Nephron progenitor cell (in vitro differentiated cells): Measurements from ENCODE around the gene PRKG1.

Experiments used
- DNase-seq: peaks from one replicate; pipeline ENCODE4 v3.0.0; 2021
- H3K27ac Mint-ChIP-seq: 2 replicates; pipeline ENCODE4 v1.8.0; 2021; ENCODE audit warnings: mild to moderate bottlenecking, moderate library complexity, mixed read lengths
- H3K27me3 Mint-ChIP-seq: 2 replicates; pipeline ENCODE4 v1.8.0; 2021; ENCODE audit warnings: mild to moderate bottlenecking, low read depth, mixed read lengths; ENCODE audit not compliant: poor library complexity
- H3K36me3 Mint-ChIP-seq: 2 replicates; pipeline ENCODE4 v1.8.0; 2021; ENCODE audit warnings: low read depth, mixed read lengths
- H3K4me1 Mint-ChIP-seq: 2 replicates; pipeline ENCODE4 v1.8.0; 2021; ENCODE audit warnings: mixed read lengths
- H3K4me3 Mint-ChIP-seq: 2 replicates; pipeline ENCODE4 v1.8.0; 2021; ENCODE audit warnings: mild to moderate bottlenecking, moderate library complexity, mixed read lengths
- H3K9me3 Mint-ChIP-seq: 2 replicates; pipeline ENCODE4 v1.8.0; 2021; ENCODE audit warnings: mild to moderate bottlenecking, moderate library complexity, mixed read lengths
- CTCF ChIP-seq: fragments of 200-600 bp; sonication (generic); IDR thresholded peaks from 2 replicates; pipeline ENCODE4 v1.5.0; 2021; ENCODE audit warnings: antibody characterized with exemption

Gene PRKG1

DNA sequence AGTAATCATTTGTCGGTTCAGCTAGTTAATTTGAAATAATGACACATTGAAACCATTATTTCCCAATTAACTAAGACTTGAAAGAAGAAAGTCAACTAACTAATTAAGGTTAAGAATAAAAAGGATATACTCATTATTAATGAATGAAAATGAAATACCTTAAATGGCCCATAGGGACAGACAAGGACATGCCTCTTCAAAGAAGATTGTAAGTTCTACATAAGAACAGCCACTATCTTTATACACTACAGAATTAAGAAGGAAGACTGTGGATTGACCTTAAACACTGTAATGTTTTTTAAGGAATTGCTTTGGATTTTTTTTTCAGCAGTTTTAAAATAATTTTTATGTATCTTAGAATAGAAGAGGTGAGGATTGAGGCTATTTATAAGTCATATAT lies 564.5 kb downstream of the PRKG1 start:
- DNase-seq, result no peak

GRCh38 chr10:51640120-51640819 lies 566.0 kb downstream of the PRKG1 start:
- Mint-ChIP-seq H3K36me3 (no peaks in the 10 kb centered on the region), H3K27me3 (no peaks in the 10 kb centered on the region), H3K9me3 (no peaks in the 10 kb centered on the region), H3K27ac (no peak overlapping the region), H3K4me3 (no peak overlapping the region), H3K4me1 (no peaks in the 10 kb centered on the region)
- DNase-seq, result no peak
- TF ChIP-seq CTCF, result no peak

More for the DNA sequence above, 564.5 kb downstream of the PRKG1 start:
- Mint-ChIP-seq H3K9me3 (no peaks in the 10 kb centered on the region), H3K4me3 (no peak overlapping the region), H3K4me1 (no peaks in the 10 kb centered on the region), H3K27me3 (no peaks in the 10 kb centered on the region), H3K36me3 (no peaks in the 10 kb centered on the region), H3K27ac (no peak overlapping the region)
- TF ChIP-seq CTCF, result no peak

DNA sequence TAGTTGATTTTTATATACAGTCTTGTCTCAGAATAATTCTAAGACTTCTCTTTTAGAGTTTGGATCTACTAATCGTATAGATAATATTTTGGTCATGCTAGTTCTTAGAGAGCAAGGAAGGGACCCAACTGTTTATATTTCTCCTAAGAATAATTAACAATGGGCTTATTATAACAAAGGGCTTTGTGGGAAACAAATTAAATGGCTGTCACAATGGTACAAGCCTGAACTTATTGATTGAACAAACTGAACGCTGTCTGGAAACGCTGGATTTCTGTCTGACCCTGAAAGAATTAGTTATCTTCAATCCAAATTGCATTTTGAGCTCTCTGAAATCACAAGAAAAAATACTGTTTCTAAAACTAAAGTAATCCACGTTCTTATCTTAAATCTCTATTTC lies 568.3 kb downstream of the PRKG1 start:
- Mint-ChIP-seq H3K4me1 (no peaks in the 10 kb centered on the region), H3K27me3 (no peaks in the 10 kb centered on the region), H3K4me3 (no peak overlapping the region), H3K36me3 (no peaks in the 10 kb centered on the region), H3K9me3 (no peaks in the 10 kb centered on the region), H3K27ac (no peak overlapping the region)
- no peak for DNase-seq
- TF ChIP-seq CTCF, result no peak

GRCh38 chr10:51643734-51644133 lies 569.4 kb downstream of the PRKG1 start:
- Mint-ChIP-seq H3K27ac (no peak overlapping the region), H3K4me1 (no peaks in the 10 kb centered on the region), H3K9me3 (no peaks in the 10 kb centered on the region), H3K36me3 (no peaks in the 10 kb centered on the region), H3K4me3 (no peak overlapping the region), H3K27me3 (no peaks in the 10 kb centered on the region)
- no peak for DNase-seq
- no peak for TF ChIP-seq CTCF

DNA sequence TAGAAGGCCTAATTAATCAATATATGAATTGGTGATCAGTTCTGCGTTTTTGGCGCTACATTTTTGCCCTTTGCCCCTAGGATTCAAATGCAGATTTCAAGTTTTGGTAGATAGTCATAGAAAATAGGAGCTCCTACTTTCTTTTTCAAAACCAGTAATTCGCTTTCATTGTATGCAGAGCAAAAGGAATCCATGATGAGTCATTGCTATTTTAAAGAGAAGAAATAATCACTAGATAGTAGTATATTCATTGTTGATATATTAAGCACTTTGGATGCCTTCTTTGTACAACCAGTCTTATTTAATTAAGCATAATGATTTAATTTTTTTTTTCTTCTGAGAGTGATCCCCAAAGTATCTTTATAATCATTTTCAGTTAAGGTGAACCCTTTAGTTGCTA lies 574.8 kb downstream of the PRKG1 start:
- H3K36me3 Mint-ChIP-seq, result no peaks in the 10 kb centered on the region
- no peak overlapping the region for H3K27ac Mint-ChIP-seq
- peaks cover under 1% of the 10 kb centered on the region for H3K4me1 Mint-ChIP-seq
- no peak for DNase-seq
- H3K27me3 Mint-ChIP-seq, result no peaks in the 10 kb centered on the region
- no peak for TF ChIP-seq CTCF
- no peaks in the 10 kb centered on the region for H3K9me3 Mint-ChIP-seq
- H3K4me3 Mint-ChIP-seq, result no peak overlapping the region

DNA sequence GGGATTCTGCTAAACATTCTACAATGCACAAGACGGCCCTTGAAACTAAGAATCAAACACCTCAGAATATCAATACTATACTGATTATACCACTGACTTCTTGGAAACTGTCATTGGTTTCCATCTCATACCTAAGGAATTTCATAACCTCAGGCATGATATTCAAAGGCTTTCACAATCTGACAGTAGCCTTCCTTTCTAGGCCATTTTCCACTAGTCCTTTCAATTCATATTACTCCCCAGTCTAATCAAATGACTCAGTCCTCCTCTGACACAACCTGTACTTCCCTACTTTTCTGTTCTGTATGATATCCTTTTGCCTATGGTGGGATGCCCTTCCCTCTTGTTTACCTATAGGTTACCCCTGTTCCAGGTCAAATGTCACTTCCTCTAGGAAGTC lies 576.8 kb downstream of the PRKG1 start:
- Mint-ChIP-seq H3K27ac (no peak overlapping the region), H3K9me3 (no peaks in the 10 kb centered on the region), H3K27me3 (no peaks in the 10 kb centered on the region), H3K4me1 (peaks cover 19% of the 10 kb centered on the region), H3K36me3 (no peaks in the 10 kb centered on the region), H3K4me3 (no peak overlapping the region)
- DNase-seq, result no peak
- no peak for TF ChIP-seq CTCF
